ENCODE measurements around the gene CRTC2. TPM values are rescaled to one million over a fixed set of nuclear protein-coding genes. Genes with fewer than 3 reads are reported as not detected.

CRTC2 gene
- total RNA-seq, 2 donors from 2014 or later: 22.6 to 92.7 TPM

GRCh38 chr1:153932156-153933131 is 26.0 kb downstream of the CRTC2 start:
- Histone ChIP-seq H3K36me3 (peaks cover 53% of the 10 kb centered on the region), H3K27ac (no peak overlapping the region), H3K4me3 (no peak overlapping the region), H3K9me3 (no peaks in the 10 kb centered on the region), H3K27me3 (replicated peaks; ENCODE audit: insufficient read depth) (no peaks in the 10 kb centered on the region), H3K4me1 (ENCODE audit: control insufficient read depth in 1 of 2, low read depth in 2 of 2) (no peaks in the 10 kb centered on the region)
- no peak for TF ChIP-seq CTCF (IDR thresholded peaks at IDR 0.05)
- ATAC-seq (ENCODE audit: insufficient number of reproducible peaks, low FRiP score, low read depth) (no peak), DNase-seq (ENCODE audit: low spot score) (no peak)

DNA sequence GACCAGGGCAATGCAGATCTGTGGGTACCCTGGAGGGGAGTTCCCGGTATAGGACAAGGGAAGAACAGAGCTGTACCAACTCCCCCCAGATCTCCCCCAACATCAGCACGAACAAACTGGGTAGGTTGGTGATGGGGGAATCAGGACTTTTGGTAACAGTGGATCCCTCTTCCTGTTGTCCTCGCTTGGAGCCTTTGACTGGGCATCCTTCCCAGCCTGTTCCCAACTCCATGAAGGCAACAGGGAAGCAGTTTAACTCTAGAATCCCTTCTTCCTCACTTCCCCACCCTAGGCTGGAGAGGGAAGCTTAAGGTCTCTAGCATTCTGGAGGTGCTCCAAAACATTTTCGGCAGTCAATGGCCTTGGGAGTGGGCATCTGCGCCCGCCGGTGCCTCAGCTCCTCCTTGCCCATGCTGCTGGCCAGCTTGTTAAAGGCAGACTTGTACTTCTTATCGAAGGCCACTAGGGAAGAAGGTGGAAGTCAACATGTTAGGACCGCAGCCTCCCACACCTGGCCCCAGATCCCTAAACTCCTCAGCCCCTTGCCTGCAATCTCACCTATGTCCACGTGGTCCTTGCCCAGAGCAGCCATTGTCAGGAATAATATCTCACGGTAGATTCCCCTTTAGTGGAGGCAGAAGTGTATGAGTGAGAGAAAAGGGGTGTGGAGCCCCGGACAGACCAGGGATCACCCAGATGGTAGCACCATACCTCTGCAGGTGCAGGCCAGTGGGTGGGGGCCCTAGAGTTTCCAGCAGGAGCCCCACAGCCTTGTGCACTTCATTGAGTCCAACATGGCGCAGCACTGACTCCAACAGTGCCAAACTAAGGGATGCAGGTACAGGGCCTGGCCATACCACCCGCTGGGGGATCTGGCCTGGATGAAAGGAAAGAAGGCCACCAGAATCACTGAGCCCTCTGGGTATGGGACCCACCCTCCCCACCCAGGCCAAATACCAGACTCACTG is 28.1 kb downstream of the CRTC2 start:
- TF ChIP-seq CTCF (IDR thresholded peaks at IDR 0.05): no peak
- no peaks in the 10 kb centered on the region for H3K27me3 ChIP-seq (replicated peaks; ENCODE audit: insufficient read depth)
- DNase-seq (ENCODE audit: low spot score): no peak
- no peak for ATAC-seq (ENCODE audit: insufficient number of reproducible peaks, low FRiP score, low read depth)
- no peaks in the 10 kb centered on the region for H3K9me3 ChIP-seq
- no peak overlapping the region for H3K4me3 ChIP-seq
- no peaks in the 10 kb centered on the region for H3K4me1 ChIP-seq (ENCODE audit: control insufficient read depth in 1 of 2, low read depth in 2 of 2)
- no peak overlapping the region for H3K27ac ChIP-seq
- peaks cover 32% of the 10 kb centered on the region for H3K36me3 ChIP-seq

- no peak for TF ChIP-seq CTCF (IDR thresholded peaks at IDR 0.05)
- no peaks in the 10 kb centered on the region for H3K4me1 ChIP-seq (ENCODE audit: control insufficient read depth in 1 of 2, low read depth in 2 of 2)
- H3K4me3 ChIP-seq: no peak overlapping the region
- ATAC-seq (ENCODE audit: insufficient number of reproducible peaks, low FRiP score, low read depth) (no peak), DNase-seq (ENCODE audit: low spot score) (no peak)
- H3K36me3 ChIP-seq: peaks cover 27% of the 10 kb centered on the region
- no peak overlapping the region for H3K27ac ChIP-seq
- no peaks in the 10 kb centered on the region for H3K27me3 ChIP-seq (replicated peaks; ENCODE audit: insufficient read depth)
- no peaks in the 10 kb centered on the region for H3K9me3 ChIP-seq
Observed at GRCh38 chr1:153929426-153929825, 29.0 kb downstream of the CRTC2 start.

GRCh38 chr1:153928791-153929341 is 29.5 kb downstream of the CRTC2 start:
- Histone ChIP-seq H3K27me3 (replicated peaks; ENCODE audit: insufficient read depth) (no peaks in the 10 kb centered on the region), H3K4me1 (ENCODE audit: control insufficient read depth in 1 of 2, low read depth in 2 of 2) (peaks cover 4% of the 10 kb centered on the region in 2 donors), H3K36me3 (peaks cover 24% of the 10 kb centered on the region), H3K9me3 (no peaks in the 10 kb centered on the region), H3K27ac (no peak overlapping the region), H3K4me3 (no peak overlapping the region)
- ATAC-seq (ENCODE audit: insufficient number of reproducible peaks, low FRiP score, low read depth) (no peak), DNase-seq (ENCODE audit: low spot score) (no peak)
- no peak for TF ChIP-seq CTCF (IDR thresholded peaks at IDR 0.05)

All from thoracic aorta (tissue), 2 donors.